ENCODE data around the gene UGT2B17. TPM values are rescaled to one million over a fixed set of nuclear protein-coding genes. Genes with fewer than 3 reads are reported as not detected.

Gene UGT2B17
- total and polyA plus RNA-seq, 2 of the 4 experiments (the other 2 are of a cell fraction): not detected

Other genes starting within 250 kb of the UGT2B17 start
- gene YTHDC1, start 226.2 kb downstream of the UGT2B17 start, total RNA-seq (2012; rRNA removed): 31.9 and 43.9 TPM in 2 replicates
- gene YTHDC1, start 226.2 kb downstream of the UGT2B17 start, polyA plus RNA-seq (2012; rRNA removed): 24.0 and 32.7 TPM in 2 replicates
- gene TMPRSS11E, start 128.9 kb downstream of the UGT2B17 start, total RNA-seq (2012; rRNA removed): not detected in 2 replicates
- gene TMPRSS11E, start 128.9 kb downstream of the UGT2B17 start, polyA plus RNA-seq (2012; rRNA removed): not detected in 2 replicates
- gene UGT2B15, start 94.3 kb upstream of the UGT2B17 start, total RNA-seq (2012; rRNA removed): not detected in 2 replicates
- gene UGT2B15, start 94.3 kb upstream of the UGT2B17 start, polyA plus RNA-seq (2012; rRNA removed): not detected in 2 replicates
- not detected in 2 replicates for gene UGT2B10, start 239.7 kb upstream of the UGT2B17 start, total RNA-seq (2012; rRNA removed)
- gene UGT2B10, start 239.7 kb upstream of the UGT2B17 start, polyA plus RNA-seq (2012; rRNA removed): not detected in 2 replicates